Omental fat pad (tissue), 4 donors: ENCODE results near the gene BCL11B. TPM values are rescaled to one million over a fixed set of nuclear protein-coding genes. Genes with fewer than 3 reads are reported as not detected.

Source experiments
- ATAC-seq: fragments of 150-250 bp; one replicate; pipeline ENCODE4 v1.9.1; 2016; ENCODE audit warnings: mild to moderate bottlenecking, moderate library complexity; ENCODE audit not compliant: low FRiP score
- DNase-seq: peaks from one replicate; pipeline ENCODE4 v3.0.0-alpha.2; 2019; ENCODE audit warnings: low spot score
- CTCF ChIP-seq, 3 donors: fragments of 450-650 bp; IDR thresholded peaks; one replicate each; pipeline ENCODE4 v1.5.1; 2016 to 2017; ENCODE audit warnings: antibody characterized with exemption in 3 of 3, mild to moderate bottlenecking in 3 of 3, moderate library complexity in 2 of 3
- total RNA-seq, 4 donors: library from RNA; depleted of rRNA; stranded (reverse); fragments of >200 nt; gene quantifications; one replicate each; pipeline ENCODE4 v1.1.0, GENCODE V29; 2016

Gene BCL11B
- total RNA-seq, 4 donors from 2014 or later: 0.56 to 2.0 (median 0.77) TPM

GRCh38 chr14:99226687-99227086 is 45.3 kb downstream of the BCL11B start:
- no peak for DNase-seq
- TF ChIP-seq CTCF (IDR thresholded peaks at IDR 0.05): no peak
- ATAC-seq: no peak

- ATAC-seq: no peak
- TF ChIP-seq CTCF (IDR thresholded peaks at IDR 0.05): no peak
- no peak for DNase-seq
Observed at GRCh38 chr14:99225436-99226203, 46.4 kb downstream of the BCL11B start.

GRCh38 chr14:99224948-99225347 is 47.0 kb downstream of the BCL11B start:
- ATAC-seq (no peak), DNase-seq (no peak)
- no peak for TF ChIP-seq CTCF (IDR thresholded peaks at IDR 0.05)

GRCh38 chr14:99224116-99224910 is 47.7 kb downstream of the BCL11B start:
- ATAC-seq: no peak
- TF ChIP-seq CTCF (IDR thresholded peaks at IDR 0.05): no peak
- DNase-seq: no peak

- no peak for DNase-seq
- no peak for TF ChIP-seq CTCF (IDR thresholded peaks at IDR 0.05)
- no peak for ATAC-seq
Observed at GRCh38 chr14:99221445-99221844, 50.6 kb downstream of the BCL11B start.

- no peak for TF ChIP-seq CTCF (IDR thresholded peaks at IDR 0.05)
- ATAC-seq: no peak
Observed at GRCh38 chr14:99217066-99217955, 54.7 kb downstream of the BCL11B start.

More at GRCh38 chr14:99217066-99217955, 54.7 kb downstream of the BCL11B start:
- DNase-seq: no peak
